OCI-LY3 (cell line): Measurements from ENCODE around the gene PRRC2C.

Experiments used
- H2AFZ ChIP-seq: fragments of 200-600, 300-600 bp; shearing (Covaris generic); 2 replicates; pipeline ENCODE4 v1.6.0; 2014; ENCODE audit warnings: antibody characterized with exemption, low read depth, low read length
- H3K27ac ChIP-seq: fragments of 200-600, 300-600 bp; sonication (generic); 2 replicates; pipeline ENCODE4 v1.5.1; 2014; ENCODE audit warnings: mild to moderate bottlenecking, low read length, moderate library complexity, mixed read lengths
- H3K27me3 ChIP-seq: fragments of 200-600, 300-600 bp; sonication (generic); 2 replicates; pipeline ENCODE4 v1.6.1; 2014; ENCODE audit warnings: low read depth, low read length, mixed read lengths
- H3K36me3 ChIP-seq: fragments of 200-600, 300-600 bp; sonication (generic); replicated peaks from 2 replicates; pipeline ENCODE3; 2014; ENCODE audit warnings: low read depth, low read length, mixed read lengths
- H3K4me1 ChIP-seq: fragments of 300-600, 200-600 bp; sonication (generic); 2 replicates; pipeline ENCODE4 v1.6.1; 2014; ENCODE audit warnings: low read length, mixed read lengths
- H3K4me2 ChIP-seq: fragments of 200-600, 300-600 bp; sonication (generic); 2 replicates; pipeline ENCODE4 v1.6.1; 2014; ENCODE audit warnings: low read length, mixed read lengths
- H3K4me3 ChIP-seq: fragments of 300-600, 200-600 bp; sonication (generic); 2 replicates; pipeline ENCODE4 v1.5.1; 2014; ENCODE audit warnings: antibody characterized with exemption, mild to moderate bottlenecking, low read length, moderate library complexity
- H3K79me2 ChIP-seq: fragments of 300-600, 200-600 bp; shearing (Covaris generic); 2 replicates; pipeline ENCODE4 v1.6.1; 2014; ENCODE audit warnings: mild to moderate bottlenecking, low read length, mixed read lengths
- H3K9ac ChIP-seq: fragments of 300-600, 200-600 bp; shearing (Covaris generic); 2 replicates; pipeline ENCODE4 v1.6.0; 2014; ENCODE audit warnings: mild to moderate bottlenecking, low read length, moderate library complexity
- H3K9me3 ChIP-seq: fragments of 200-600, 300-600 bp; shearing (Covaris generic); 2 replicates; pipeline ENCODE4 v1.6.1; 2014; ENCODE audit warnings: low read length, mixed read lengths; ENCODE audit not compliant: insufficient read depth
- H4K20me1 ChIP-seq: fragments of 200-600, 300-600 bp; sonication (generic); 2 replicates; pipeline ENCODE4 v1.6.1; 2016; ENCODE audit warnings: low read length, mixed read lengths; ENCODE audit not compliant: insufficient read depth
- EZH2phosphoT487 ChIP-seq: fragments of 200-600 bp; shearing (Covaris generic); IDR thresholded peaks from 2 replicates; pipeline ENCODE4 v1.6.1; 2018; ENCODE audit warnings: antibody characterized with exemption, mixed run types, low read depth
- TF ChIP-seq, protein P1 (sequence below): fragments of 200-600, 300-600 bp; sonication (generic); IDR thresholded peaks from 2 replicates; pipeline ENCODE4 v1.5.1; 2014; ENCODE audit warnings: antibody characterized with exemption, low read length, low read depth

PRRC2C gene

DNA sequence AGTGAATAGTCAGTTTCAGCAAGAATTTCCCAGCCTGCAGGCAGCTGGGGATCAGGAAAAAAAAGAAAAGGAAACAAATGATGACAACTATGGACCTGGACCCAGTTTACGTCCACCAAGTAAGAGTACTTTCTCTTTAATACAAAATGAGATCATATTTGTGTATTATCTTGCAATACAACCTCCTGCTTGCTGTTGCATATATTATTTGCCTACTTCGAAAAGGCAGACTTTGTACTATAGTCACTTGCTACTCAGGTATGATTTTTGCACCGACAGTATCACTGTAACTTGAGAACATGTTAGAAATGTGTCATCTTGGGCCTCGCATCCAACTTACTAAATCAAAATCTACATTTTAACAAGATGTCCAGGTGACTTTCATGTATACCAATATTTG is 30.4 kb downstream of the PRRC2C start:
- H3K4me1 ChIP-seq = no peaks in the 10 kb centered on the region
- no peak overlapping the region for H3K4me3 ChIP-seq
- no peak overlapping the region for H3K9ac ChIP-seq
- H3K4me2 ChIP-seq = no peak overlapping the region
- no peak overlapping the region for H3K27ac ChIP-seq
- H3K79me2 ChIP-seq = peaks cover 88% of the 10 kb centered on the region
- H4K20me1 ChIP-seq = peaks cover 64% of the 10 kb centered on the region
- no peaks in the 10 kb centered on the region for H3K9me3 ChIP-seq
- no peak overlapping the region for H2AFZ ChIP-seq
- TF ChIP-seq, protein P1, sequence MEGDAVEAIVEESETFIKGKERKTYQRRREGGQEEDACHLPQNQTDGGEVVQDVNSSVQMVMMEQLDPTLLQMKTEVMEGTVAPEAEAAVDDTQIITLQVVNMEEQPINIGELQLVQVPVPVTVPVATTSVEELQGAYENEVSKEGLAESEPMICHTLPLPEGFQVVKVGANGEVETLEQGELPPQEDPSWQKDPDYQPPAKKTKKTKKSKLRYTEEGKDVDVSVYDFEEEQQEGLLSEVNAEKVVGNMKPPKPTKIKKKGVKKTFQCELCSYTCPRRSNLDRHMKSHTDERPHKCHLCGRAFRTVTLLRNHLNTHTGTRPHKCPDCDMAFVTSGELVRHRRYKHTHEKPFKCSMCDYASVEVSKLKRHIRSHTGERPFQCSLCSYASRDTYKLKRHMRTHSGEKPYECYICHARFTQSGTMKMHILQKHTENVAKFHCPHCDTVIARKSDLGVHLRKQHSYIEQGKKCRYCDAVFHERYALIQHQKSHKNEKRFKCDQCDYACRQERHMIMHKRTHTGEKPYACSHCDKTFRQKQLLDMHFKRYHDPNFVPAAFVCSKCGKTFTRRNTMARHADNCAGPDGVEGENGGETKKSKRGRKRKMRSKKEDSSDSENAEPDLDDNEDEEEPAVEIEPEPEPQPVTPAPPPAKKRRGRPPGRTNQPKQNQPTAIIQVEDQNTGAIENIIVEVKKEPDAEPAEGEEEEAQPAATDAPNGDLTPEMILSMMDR = no peak
- TF ChIP-seq EZH2phosphoT487 = no peak
- peaks cover 63% of the 10 kb centered on the region for H3K36me3 ChIP-seq
- no peaks in the 10 kb centered on the region for H3K27me3 ChIP-seq

DNA sequence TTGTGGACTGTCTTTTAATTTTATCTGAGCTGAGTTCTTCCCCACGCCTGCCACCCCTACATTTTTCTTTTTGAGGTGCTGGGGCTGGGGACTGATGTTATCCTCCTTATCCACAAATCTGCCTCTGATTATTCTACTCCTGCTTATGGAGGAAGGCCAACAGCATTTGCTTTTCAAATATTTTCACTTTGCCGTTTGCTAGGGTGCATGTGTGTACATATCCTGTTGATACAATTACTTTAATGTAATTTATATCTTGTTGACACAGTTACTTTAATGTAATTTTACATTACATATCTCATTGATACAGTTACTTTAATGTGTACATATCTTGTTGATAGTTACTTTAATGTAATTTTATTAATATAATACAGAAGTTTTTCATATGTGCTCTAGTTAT is 36.2 kb downstream of the PRRC2C start:
- Histone ChIP-seq H3K4me3 (no peak overlapping the region), H3K4me1 (no peaks in the 10 kb centered on the region), H3K9ac (no peak overlapping the region), H3K9me3 (no peaks in the 10 kb centered on the region), H3K79me2 (peaks cover 43% of the 10 kb centered on the region), H4K20me1 (peaks cover 22% of the 10 kb centered on the region; the same call in 1 of the 2 replicates), H3K27me3 (no peaks in the 10 kb centered on the region), H3K4me2 (no peak overlapping the region), H3K36me3 (peaks cover 63% of the 10 kb centered on the region), H2AFZ (no peak overlapping the region), H3K27ac (no peak overlapping the region)
- TF ChIP-seq, protein P1 = no peak
- TF ChIP-seq EZH2phosphoT487 = no peak

- Histone ChIP-seq H3K4me1 (no peaks in the 10 kb centered on the region), H3K27ac (no peak overlapping the region), H2AFZ (no peak overlapping the region), H3K4me2 (no peak overlapping the region), H3K36me3 (peaks cover 65% of the 10 kb centered on the region), H3K27me3 (no peaks in the 10 kb centered on the region), H3K9ac (no peak overlapping the region), H3K79me2 (peaks cover 29% of the 10 kb centered on the region), H3K9me3 (no peaks in the 10 kb centered on the region), H4K20me1 (no peaks in the 10 kb centered on the region), H3K4me3 (no peak overlapping the region)
- TF ChIP-seq, protein P1 = no peak
- TF ChIP-seq EZH2phosphoT487 = no peak
Observed at GRCh38 chr1:171530676-171531075, 45.3 kb downstream of the PRRC2C start.

GRCh38 chr1:171532520-171532919 is 47.2 kb downstream of the PRRC2C start:
- TF ChIP-seq EZH2phosphoT487 = no peak
- TF ChIP-seq, protein P1 = no peak
- Histone ChIP-seq H3K27ac (no peak overlapping the region), H3K9ac (no peak overlapping the region), H3K4me1 (no peaks in the 10 kb centered on the region), H4K20me1 (no peaks in the 10 kb centered on the region), H3K79me2 (peaks cover 30% of the 10 kb centered on the region), H2AFZ (no peak overlapping the region), H3K9me3 (no peaks in the 10 kb centered on the region), H3K36me3 (peaks cover 82% of the 10 kb centered on the region), H3K27me3 (no peaks in the 10 kb centered on the region), H3K4me2 (no peak overlapping the region), H3K4me3 (no peak overlapping the region)
